SK-N-MC (cell line): ENCODE results near the gene ETDC.
"Not testable (repeated sequence)": the region's sequence is repeated elsewhere in the genome, so short reads cannot be mapped to it uniquely, and the experiment has no call there.

Experiments
- DNase-seq: peaks from one replicate; pipeline ENCODE4 v3.0.0-alpha.2; 2011; ENCODE audit warnings: low read depth, low spot score
- H3K27ac ChIP-seq: fragments of 200-600 bp; sonication (generic); 2 replicates; pipeline ENCODE4 v1.5.1; 2016; ENCODE audit warnings: mixed run types
- H3K36me3 ChIP-seq: fragments of 200-600 bp; sonication (generic); 2 replicates; pipeline ENCODE4 v1.6.1; 2017; ENCODE audit warnings: antibody characterized with exemption, low read length, mixed read lengths; ENCODE audit not compliant: insufficient read depth
- H3K4me3 ChIP-seq: fragments of 200-600 bp; sonication (generic); 2 replicates; pipeline ENCODE4 v1.5.1; 2016
- H3K9ac ChIP-seq: fragments of 200-600 bp; sonication (generic); 2 replicates; pipeline ENCODE4 v1.8.0; 2017; ENCODE audit warnings: mixed run types, mixed read lengths; ENCODE audit not compliant: insufficient read length
- H3K9me3 ChIP-seq: fragments of 200-600 bp; sonication (generic); 2 replicates; pipeline ENCODE4 v1.6.1; 2017; ENCODE audit warnings: low read depth, mild to moderate bottlenecking, antibody characterized with exemption, low read length, moderate library complexity, mixed read lengths
- EZH2 ChIP-seq: fragments of 200-600 bp; sonication (generic); IDR thresholded peaks from one replicate; pipeline ENCODE4 v1.6.1; 2017; ENCODE audit warnings: antibody characterized with exemption
- FOXP2 ChIP-seq: optimal IDR thresholded peaks from 2 replicates; pipeline ENCODE3; 2011; ENCODE audit warnings: mild to moderate bottlenecking, moderate library complexity; ENCODE audit not compliant: insufficient read depth; ENCODE audit errors: extremely low read length, control extremely low read depth
- POLR2AphosphoS5 ChIP-seq: IDR thresholded peaks from 2 replicates; pipeline ENCODE4 v1.6.1; 2012; ENCODE audit warnings: mild to moderate bottlenecking, low read depth, low read length, borderline replicate concordance

ETDC gene

DNA sequence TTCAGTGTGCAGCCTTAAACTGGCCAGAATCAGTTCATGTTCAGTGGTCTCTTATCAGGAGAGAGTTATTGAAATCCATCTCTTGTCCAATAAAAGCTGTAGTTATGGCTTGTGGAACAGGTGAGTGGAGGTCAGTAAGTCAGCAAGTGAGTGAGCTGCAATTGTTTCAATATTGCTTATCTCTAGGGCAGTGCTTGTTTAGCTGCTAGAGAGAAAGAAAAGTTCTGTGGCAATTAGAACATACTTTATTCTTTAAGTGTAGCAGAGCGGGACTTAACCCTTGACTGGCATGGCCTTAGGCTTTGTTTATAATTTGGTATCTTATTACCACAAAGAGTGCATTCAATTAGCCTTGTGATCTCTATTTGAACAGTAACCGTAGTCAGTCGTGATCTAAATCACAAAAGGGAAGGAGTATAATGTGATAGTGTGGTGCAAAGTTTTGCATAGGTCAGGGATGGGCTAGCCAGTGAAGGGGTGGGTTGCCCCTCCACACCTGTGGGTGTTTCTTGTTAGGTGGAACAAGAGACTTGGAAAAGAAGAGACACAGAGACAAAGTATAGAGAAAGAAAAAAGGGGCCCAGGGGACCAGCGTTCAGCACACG is 6.9 kb upstream of the ETDC start:
- no peak for DNase-seq
- Histone ChIP-seq H3K4me3 (no peak overlapping the region), H3K27ac (no peak overlapping the region), H3K36me3 (no peaks in the 10 kb centered on the region), H3K9ac (no peak overlapping the region), H3K9me3 (no peaks in the 10 kb centered on the region)
- no peak for TF ChIP-seq FOXP2
- TF ChIP-seq POLR2AphosphoS5, result no peak
- TF ChIP-seq EZH2, result no peak

DNA sequence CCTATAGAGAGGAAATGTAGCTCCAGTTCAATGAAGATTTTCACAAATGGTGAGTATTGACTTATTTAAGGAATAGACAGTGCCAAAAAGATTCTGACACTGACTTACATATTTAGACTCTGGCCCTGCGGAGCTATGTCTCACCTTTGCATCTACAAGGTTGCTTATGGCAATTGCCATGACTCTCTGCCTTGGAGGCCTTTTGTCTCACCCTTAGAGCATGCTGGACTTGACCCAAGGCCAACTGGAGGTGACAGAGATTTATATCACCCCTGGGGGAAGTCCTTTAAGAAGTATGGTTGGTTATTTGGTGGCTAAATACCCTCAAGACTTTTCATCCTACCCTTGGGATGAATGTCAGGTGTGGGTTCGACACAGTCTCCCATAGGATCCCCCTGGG is 4.5 kb upstream of the ETDC start:
- Histone ChIP-seq H3K4me3 (no peak overlapping the region), H3K36me3 (no peaks in the 10 kb centered on the region), H3K9me3 (no peaks in the 10 kb centered on the region), H3K27ac (no peak overlapping the region), H3K9ac (no peak overlapping the region)
- DNase-seq, result no peak
- TF ChIP-seq POLR2AphosphoS5, result no peak
- no peak for TF ChIP-seq FOXP2
- no peak for TF ChIP-seq EZH2

DNA sequence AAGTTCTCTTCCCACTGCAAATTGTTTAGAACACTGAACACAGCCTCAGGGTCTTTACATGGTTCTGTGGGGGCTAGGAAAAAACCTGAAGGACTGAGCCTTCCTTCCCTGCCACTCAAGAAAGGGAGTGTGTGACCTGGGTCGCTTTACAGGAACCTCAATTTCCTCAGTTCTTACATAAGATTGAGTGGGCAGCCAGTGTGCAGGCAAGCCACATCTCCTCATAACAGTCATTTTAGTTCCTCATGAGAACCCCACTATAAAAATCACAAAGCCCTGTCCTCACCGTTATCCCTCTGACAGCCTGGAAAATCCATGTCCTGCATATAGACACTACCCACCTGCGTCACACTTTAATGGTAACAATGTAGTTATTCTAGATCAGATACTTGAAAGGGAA is 2.1 kb upstream of the ETDC start:
- Histone ChIP-seq H3K27ac (no peak overlapping the region), H3K36me3 (no peaks in the 10 kb centered on the region), H3K9ac (no peak overlapping the region), H3K4me3 (no peak overlapping the region), H3K9me3 (peaks cover 2% of the 10 kb centered on the region; the same call in 1 of the 2 replicates)
- no peak for TF ChIP-seq FOXP2
- TF ChIP-seq EZH2, result no peak
- no peak for TF ChIP-seq POLR2AphosphoS5
- no peak for DNase-seq

DNA sequence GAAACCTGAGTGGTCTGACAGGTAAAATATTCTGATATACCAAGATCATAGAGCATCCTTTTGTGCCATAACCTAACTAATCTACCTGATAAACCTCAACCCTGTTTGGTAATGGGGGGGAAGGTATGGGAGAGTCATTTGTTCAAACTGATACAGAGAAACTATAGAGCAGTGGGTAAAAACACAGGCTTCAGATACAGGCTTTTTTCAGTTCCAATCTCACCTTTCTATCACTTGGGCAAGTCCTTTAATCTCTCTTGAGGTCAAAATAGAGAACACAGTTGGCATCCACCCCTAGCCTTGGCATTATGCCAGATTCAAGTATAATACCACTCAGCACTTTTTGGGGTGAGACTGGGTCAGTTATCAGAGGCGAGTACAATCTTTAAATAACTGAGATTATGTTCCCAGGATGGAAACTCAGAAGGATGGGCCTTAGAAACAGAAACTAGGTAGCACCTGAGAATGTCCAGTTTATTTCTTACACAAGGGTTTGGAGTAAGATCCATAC is 880 bp upstream of the ETDC start:
- H3K9ac ChIP-seq, result no peak overlapping the region
- H3K27ac ChIP-seq, result no peak overlapping the region
- H3K9me3 ChIP-seq, result peaks cover 2% of the 10 kb centered on the region; the same call in 1 of the 2 replicates
- no peaks in the 10 kb centered on the region for H3K36me3 ChIP-seq
- no peak for TF ChIP-seq EZH2
- no peak for TF ChIP-seq POLR2AphosphoS5
- no peak for TF ChIP-seq FOXP2
- DNase-seq, result no peak
- no peak overlapping the region for H3K4me3 ChIP-seq

DNA sequence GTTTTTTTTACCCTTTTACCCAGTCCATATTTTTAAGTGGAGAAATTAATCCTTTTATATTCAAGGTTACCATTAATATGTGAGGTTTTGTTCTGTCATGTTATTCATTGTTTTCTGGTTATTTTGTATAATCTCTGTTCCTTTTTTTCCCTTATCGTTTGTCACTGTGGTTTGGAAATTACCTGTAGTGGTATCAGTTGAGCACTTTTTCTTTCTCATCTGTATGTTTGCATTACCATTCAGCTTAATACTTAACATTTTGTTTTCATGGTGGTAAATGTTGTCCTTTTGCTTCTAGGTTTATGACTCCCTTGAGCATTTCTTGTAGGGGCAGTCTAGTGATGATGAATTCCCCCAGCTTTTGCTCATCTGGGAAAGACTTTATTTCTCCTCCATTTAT is 6.6 kb downstream of the ETDC start:
- DNase-seq, result no peak
- Histone ChIP-seq H3K27ac (no peak overlapping the region), H3K9me3 (peaks cover 2% of the 10 kb centered on the region; the same call in 1 of the 2 replicates), H3K36me3 (no peaks in the 10 kb centered on the region), H3K4me3 (no peak overlapping the region), H3K9ac (no peak overlapping the region)
- TF ChIP-seq EZH2 (no peak), FOXP2 (no peak), POLR2AphosphoS5 (no peak)

DNA sequence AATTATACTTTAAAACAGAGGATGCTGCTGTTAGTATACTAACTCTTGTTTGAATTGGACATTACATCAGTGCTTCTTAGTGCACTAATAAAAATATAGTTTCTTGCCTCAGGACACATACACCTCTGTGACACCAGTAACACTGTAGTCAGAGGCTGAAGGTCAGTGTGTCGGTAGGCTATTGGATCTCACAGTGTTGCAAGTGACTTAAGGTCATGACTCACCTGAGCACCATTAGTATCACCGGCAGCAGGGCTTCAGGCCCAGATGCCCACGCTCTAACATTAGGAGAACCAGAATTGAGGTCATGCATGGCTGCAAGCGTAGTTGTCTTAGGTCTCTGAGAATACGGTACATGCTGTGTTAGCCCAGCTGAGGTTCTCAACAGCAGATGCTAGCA is 15.2 kb downstream of the ETDC start:
- Histone ChIP-seq H3K4me3 (no peak overlapping the region), H3K9me3 (no peaks in the 10 kb centered on the region)

DNA sequence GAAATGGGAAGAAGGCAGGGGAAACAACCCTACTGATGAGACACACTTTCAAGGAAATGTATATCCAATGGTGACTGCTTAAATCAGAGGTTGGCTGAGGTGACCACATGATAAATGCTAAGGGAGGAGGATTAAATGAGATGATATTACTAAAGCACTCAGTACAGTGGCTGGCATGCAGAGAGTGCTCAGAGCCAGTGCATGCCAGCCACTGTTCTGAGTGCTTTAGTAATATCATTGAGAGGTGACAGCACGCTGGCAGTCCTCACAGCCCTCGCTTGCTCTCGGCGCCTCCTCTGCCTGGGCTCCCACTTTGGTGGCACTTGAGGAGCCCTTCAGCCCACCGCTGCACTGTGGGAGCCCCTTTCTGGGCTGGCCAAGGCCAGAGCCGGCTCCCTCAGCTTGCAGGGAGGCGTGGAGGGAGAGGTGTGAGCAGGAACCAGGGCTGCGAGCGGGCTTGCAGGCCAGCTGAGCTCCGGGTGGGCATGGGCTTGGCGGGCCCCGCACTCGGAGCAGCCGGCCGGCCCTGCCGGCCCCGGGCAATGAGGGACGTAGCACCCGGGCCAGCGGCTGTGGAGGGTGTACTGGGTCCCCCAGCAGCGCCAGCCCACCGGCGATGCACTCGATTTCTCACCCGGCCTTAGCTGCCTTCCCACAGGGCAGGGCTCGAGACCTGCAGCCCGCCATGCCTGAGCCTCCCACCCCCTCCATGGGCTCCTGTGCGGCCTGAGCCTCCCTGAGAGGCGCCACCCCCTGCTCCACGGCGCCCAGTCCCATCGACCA is 15.9 kb downstream of the ETDC start:
- H3K4me3 ChIP-seq, H3K9me3 ChIP-seq, DNase-seq, H3K36me3 ChIP-seq, H3K27ac ChIP-seq, H3K9ac ChIP-seq: not testable (repeated sequence)

More for the DNA sequence above, 15.2 kb downstream of the ETDC start:
- no peak for DNase-seq
- TF ChIP-seq EZH2 (no peak), FOXP2 (no peak), POLR2AphosphoS5 (no peak)
- Histone ChIP-seq H3K27ac (no peak overlapping the region), H3K36me3 (no peaks in the 10 kb centered on the region), H3K9ac (no peak overlapping the region)

DNA sequence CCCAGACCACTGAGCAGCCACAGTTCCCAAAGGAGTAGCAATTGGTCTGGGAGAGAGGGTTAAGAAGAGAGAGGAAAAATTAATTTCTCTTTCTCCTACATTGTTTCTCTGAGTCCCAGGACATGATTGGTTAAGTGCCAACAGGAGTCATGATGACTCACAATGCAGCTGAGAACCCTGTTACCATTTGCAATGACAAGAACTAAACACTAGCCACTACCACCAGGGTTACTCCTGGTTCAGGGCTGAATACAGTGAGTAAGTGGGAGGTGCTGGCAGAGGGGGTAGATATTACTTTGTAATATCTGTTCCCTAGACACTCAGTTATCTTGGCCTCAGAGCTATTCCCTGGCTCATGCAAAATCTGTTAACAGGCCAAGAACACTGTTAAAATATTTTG is 18.0 kb downstream of the ETDC start:
- no peak for TF ChIP-seq FOXP2
- no peak for TF ChIP-seq POLR2AphosphoS5
- TF ChIP-seq EZH2, result no peak
- Histone ChIP-seq H3K9me3 (no peaks in the 10 kb centered on the region), H3K27ac (no peak overlapping the region), H3K4me3 (no peak overlapping the region), H3K36me3 (no peaks in the 10 kb centered on the region), H3K9ac (no peak overlapping the region)
- no peak for DNase-seq
